Endothelial cell (in vitro differentiated cells): ENCODE data around the gene RPUSD1. TPM values are rescaled to one million over a fixed set of nuclear protein-coding genes. Genes with fewer than 3 reads are reported as not detected.

Source experiments
- DNase-seq: peaks from one replicate; pipeline ENCODE4 v3.0.0; 2021; ENCODE audit warnings: low spot score
- H3K27ac Mint-ChIP-seq: one replicate; pipeline ENCODE4 v1.8.0; 2021; ENCODE audit warnings: mixed read lengths, inconsistent platforms; ENCODE audit not compliant: unreplicated experiment
- H3K27me3 Mint-ChIP-seq: one replicate; pipeline ENCODE4 v1.8.0; 2021; ENCODE audit warnings: mild to moderate bottlenecking, moderate library complexity, mixed read lengths, inconsistent platforms; ENCODE audit not compliant: unreplicated experiment
- H3K36me3 Mint-ChIP-seq: one replicate; pipeline ENCODE4 v1.8.0; 2021; ENCODE audit warnings: mild to moderate bottlenecking, low read depth, mixed read lengths, inconsistent platforms; ENCODE audit not compliant: unreplicated experiment
- H3K4me1 Mint-ChIP-seq: one replicate; pipeline ENCODE4 v1.8.0; 2021; ENCODE audit warnings: mild to moderate bottlenecking, mixed read lengths, inconsistent platforms; ENCODE audit not compliant: unreplicated experiment
- H3K4me3 Mint-ChIP-seq: one replicate; pipeline ENCODE4 v1.8.0; 2021; ENCODE audit warnings: mild to moderate bottlenecking, mixed read lengths, inconsistent platforms; ENCODE audit not compliant: unreplicated experiment
- H3K9me3 Mint-ChIP-seq: one replicate; pipeline ENCODE4 v1.8.0; 2021; ENCODE audit warnings: mixed read lengths, inconsistent platforms; ENCODE audit not compliant: unreplicated experiment
- total RNA-seq: library from RNA; stranded (reverse); fragmentation: NEBNext Ultra II Directional; extraction: Animal tissue kit (Norgen Biotek cat#: 25700); gene quantifications from one replicate; pipeline ENCODE4 v1.2.1, GENCODE V29; 2021; ENCODE audit not compliant: unreplicated experiment
- TF ChIP-seq, protein P1 (sequence below): fragments of 200-600 bp; sonication (generic); IDR thresholded peaks from one replicate; pipeline ENCODE4 v1.5.0; 2021; ENCODE audit warnings: antibody characterized with exemption; ENCODE audit not compliant: unreplicated experiment

The RPUSD1 gene
- total RNA-seq, 1 donor from 2014 or later: 27.6 TPM

DNA sequence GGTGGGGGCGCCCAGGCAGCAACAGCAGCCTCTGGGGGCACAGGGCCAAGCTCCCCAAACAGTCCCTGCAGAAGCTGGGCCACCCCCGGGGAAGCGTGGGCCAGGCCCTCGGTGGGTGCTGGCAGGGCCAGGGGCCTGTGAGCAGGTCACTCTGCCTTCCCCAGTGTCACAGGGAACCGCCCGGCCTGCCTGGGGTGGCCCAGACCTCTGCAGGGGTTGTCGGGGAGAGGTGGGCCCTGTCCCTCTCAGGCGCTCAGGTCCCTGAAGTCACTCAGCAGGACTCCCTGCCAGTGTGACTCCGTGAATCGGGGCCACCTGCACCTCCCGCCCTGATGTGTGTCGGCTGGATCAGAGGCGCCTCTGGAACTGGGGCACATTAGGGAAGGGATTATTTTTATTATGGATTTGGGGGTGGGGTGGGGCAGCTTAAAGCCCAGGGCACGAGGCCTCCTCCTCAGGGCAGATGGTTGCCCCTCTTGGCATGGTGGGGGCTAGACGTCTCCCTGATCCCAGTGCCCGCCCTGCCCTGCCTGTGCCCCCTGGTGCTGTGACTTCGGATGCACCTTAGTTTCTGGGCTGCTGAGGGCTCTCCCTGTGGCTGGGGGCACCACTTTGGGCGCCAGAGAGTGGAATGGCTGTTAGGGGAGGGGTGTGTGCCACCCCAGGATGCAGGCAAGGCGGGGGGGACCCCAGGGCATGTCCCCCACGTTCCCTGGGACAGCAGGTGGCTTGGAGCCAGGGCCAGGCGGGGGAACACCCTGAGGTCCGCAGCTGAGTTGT is 13.6 kb upstream of the RPUSD1 start:
- H3K27me3 Mint-ChIP-seq: peaks cover 6% of the 10 kb centered on the region
- DNase-seq: no peak

GRCh38 chr16:800834-801511 is 12.8 kb upstream of the RPUSD1 start:
- Mint-ChIP-seq H3K4me1 (no peaks in the 10 kb centered on the region), H3K9me3 (no peaks in the 10 kb centered on the region), H3K4me3 (no peak overlapping the region), H3K36me3 (no peaks in the 10 kb centered on the region), H3K27me3 (peaks cover 5% of the 10 kb centered on the region), H3K27ac (no peak overlapping the region)
- TF ChIP-seq, protein P1, sequence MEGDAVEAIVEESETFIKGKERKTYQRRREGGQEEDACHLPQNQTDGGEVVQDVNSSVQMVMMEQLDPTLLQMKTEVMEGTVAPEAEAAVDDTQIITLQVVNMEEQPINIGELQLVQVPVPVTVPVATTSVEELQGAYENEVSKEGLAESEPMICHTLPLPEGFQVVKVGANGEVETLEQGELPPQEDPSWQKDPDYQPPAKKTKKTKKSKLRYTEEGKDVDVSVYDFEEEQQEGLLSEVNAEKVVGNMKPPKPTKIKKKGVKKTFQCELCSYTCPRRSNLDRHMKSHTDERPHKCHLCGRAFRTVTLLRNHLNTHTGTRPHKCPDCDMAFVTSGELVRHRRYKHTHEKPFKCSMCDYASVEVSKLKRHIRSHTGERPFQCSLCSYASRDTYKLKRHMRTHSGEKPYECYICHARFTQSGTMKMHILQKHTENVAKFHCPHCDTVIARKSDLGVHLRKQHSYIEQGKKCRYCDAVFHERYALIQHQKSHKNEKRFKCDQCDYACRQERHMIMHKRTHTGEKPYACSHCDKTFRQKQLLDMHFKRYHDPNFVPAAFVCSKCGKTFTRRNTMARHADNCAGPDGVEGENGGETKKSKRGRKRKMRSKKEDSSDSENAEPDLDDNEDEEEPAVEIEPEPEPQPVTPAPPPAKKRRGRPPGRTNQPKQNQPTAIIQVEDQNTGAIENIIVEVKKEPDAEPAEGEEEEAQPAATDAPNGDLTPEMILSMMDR: no peak
- DNase-seq: no peak

More for the DNA sequence above, 13.6 kb upstream of the RPUSD1 start:
- H3K27ac Mint-ChIP-seq: no peak overlapping the region
- H3K9me3 Mint-ChIP-seq: no peaks in the 10 kb centered on the region
- H3K4me3 Mint-ChIP-seq: no peak overlapping the region
- H3K4me1 Mint-ChIP-seq: no peaks in the 10 kb centered on the region
- H3K36me3 Mint-ChIP-seq: no peaks in the 10 kb centered on the region
- TF ChIP-seq, protein P1: no peak

- no peak within 1 kb of the TSS for H3K4me3 Mint-ChIP-seq
- peaks cover 6% of the 10 kb centered on the region for H3K27me3 Mint-ChIP-seq
- H3K36me3 Mint-ChIP-seq: no peaks in the 10 kb centered on the region
- H3K4me1 Mint-ChIP-seq: no peaks in the 10 kb centered on the region
- no peak within 1 kb of the TSS for H3K27ac Mint-ChIP-seq
- TF ChIP-seq, protein P1: no peak
- H3K9me3 Mint-ChIP-seq: no peaks in the 10 kb centered on the region
- DNase-seq: no peak
Measured at GRCh38 chr16:799948-800833, 12.0 kb upstream of the RPUSD1 start, which contains the start of gene GNG13. TSS of gene GNG13 (minus strand) at chr16:800734. CDS start at chr16:799077, 1,657 bp downstream.

DNA sequence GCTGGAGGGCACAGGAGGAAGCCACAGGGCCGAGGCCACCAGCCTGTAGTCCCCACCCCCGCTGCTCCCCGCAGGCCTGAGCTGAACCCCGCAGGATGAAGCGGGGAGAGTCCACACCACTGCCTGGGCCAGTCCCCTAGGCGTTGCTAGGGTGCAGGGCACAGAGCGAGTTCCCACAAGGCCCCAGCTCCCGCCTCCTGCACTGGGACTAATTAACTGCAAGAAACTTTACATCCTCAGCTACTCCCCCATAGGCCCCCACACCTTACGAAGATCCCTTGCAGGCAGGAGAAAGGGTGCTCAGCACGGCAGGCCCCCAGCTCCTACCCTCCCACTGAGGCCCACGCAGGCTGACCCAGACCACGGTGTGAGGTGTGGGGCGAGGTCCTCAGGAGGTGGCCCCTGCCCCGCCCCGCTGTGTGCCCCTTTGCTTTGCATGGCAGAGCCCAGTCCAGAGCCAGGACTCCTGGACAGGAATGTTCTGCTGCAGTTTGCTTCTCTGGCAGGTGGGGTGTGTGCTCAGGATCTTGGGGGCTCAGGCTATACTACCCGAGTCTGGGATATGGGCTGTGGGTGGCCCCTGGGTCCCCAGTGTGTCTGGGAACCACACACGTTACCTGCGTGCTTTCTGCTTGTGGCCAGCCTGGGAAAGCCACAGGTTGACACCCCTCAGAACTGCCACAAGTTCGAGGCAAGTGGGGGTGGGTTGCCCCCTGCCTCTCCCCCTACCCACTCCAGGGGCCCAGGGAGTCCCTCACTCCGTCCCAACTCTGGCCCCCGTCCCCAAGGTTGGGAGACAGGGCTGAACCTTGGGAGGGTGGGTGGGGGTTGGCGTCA is 11.1 kb upstream of the RPUSD1 start:
- TF ChIP-seq, protein P1: no peak
- peaks cover 6% of the 10 kb centered on the region for H3K27me3 Mint-ChIP-seq
- DNase-seq: no peak
- H3K4me1 Mint-ChIP-seq: no peaks in the 10 kb centered on the region
- no peak overlapping the region for H3K4me3 Mint-ChIP-seq
- no peaks in the 10 kb centered on the region for H3K36me3 Mint-ChIP-seq
- no peaks in the 10 kb centered on the region for H3K9me3 Mint-ChIP-seq
- no peak overlapping the region for H3K27ac Mint-ChIP-seq
